Fibroblast of skin of left quadriceps (primary cell): ENCODE results near the gene CCDC178.

Experiments used
- DNase-seq, 2 experiments: peaks; one replicate each; pipeline ENCODE4 v3.0.0-alpha.2; 2013; ENCODE audit warnings: low read depth in 2 of 2

The CCDC178 gene

GRCh38 chr18:32889615-32890593, 550.6 kb downstream of the CCDC178 start:
- DNase-seq = no peak

- no peak for DNase-seq
These were observed 552.2 kb downstream of the CCDC178 start for GRCh38 chr18:32888306-32888705.
